HG02970 (cell line): ENCODE results near the gene CR1L.
"Not testable (repeated sequence)": the region's sequence is repeated elsewhere in the genome, so short reads cannot be mapped to it uniquely, and the experiment has no call there.

Experiments
- ATAC-seq: cut with Tn5 transposase; IDR thresholded peaks from one replicate; pipeline ENCODE4 v1.9.1; 2021; ENCODE audit warnings: mild to moderate bottlenecking, moderate library complexity, moderate number of reproducible peaks; ENCODE audit not compliant: unreplicated experiment, low FRiP score

The CR1L gene

GRCh38 chr1:207644852-207645634 lies at the start of gene CR1L:
Gene CR1L, plus strand, starts transcription at chr1:207645133. Its CDS starts 101 bp downstream, at chr1:207645234.
- peak; percentile 87 for ATAC-seq

GRCh38 chr1:207603777-207604176 lies 41.2 kb upstream of the CR1L start:
- ATAC-seq: no peak

GRCh38 chr1:207605444-207606361 lies 39.2 kb upstream of the CR1L start:
- no peak for ATAC-seq

- ATAC-seq: no peak
Observed at GRCh38 chr1:207606362-207606755, 38.6 kb upstream of the CR1L start.

GRCh38 chr1:207612762-207613161 lies 32.2 kb upstream of the CR1L start:
- ATAC-seq: no peak

- peak; percentile 80 for ATAC-seq
Observed at GRCh38 chr1:207619871-207620542, 24.9 kb upstream of the CR1L start.

GRCh38 chr1:207620543-207620893 lies 24.4 kb upstream of the CR1L start:
- no peak for ATAC-seq

GRCh38 chr1:207625504-207626071 lies 19.3 kb upstream of the CR1L start:
- not testable (repeated sequence) for ATAC-seq

GRCh38 chr1:207626972-207627337 lies 18.0 kb upstream of the CR1L start:
- no peak for ATAC-seq

- no peak for ATAC-seq
Observed at GRCh38 chr1:207627496-207627895, 17.4 kb upstream of the CR1L start.

GRCh38 chr1:207628776-207629175 lies 16.2 kb upstream of the CR1L start:
- ATAC-seq: no peak

GRCh38 chr1:207631137-207631536 lies 13.8 kb upstream of the CR1L start:
- ATAC-seq: no peak

GRCh38 chr1:207633226-207633625 lies 11.7 kb upstream of the CR1L start:
- ATAC-seq: no peak

- not testable (repeated sequence) for ATAC-seq
Observed at GRCh38 chr1:207633699-207634289, 11.1 kb upstream of the CR1L start.

- ATAC-seq: not testable (repeated sequence)
Observed at GRCh38 chr1:207634293-207634692, 10.6 kb upstream of the CR1L start.

GRCh38 chr1:207635569-207636186 lies 9.3 kb upstream of the CR1L start:
- ATAC-seq: not testable (repeated sequence)

- ATAC-seq: not testable (repeated sequence)
Observed at GRCh38 chr1:207638487-207639145, 6.3 kb upstream of the CR1L start.

- ATAC-seq: not testable (repeated sequence)
Observed at GRCh38 chr1:207639362-207639761, 5.6 kb upstream of the CR1L start.

- no peak for ATAC-seq
Observed at GRCh38 chr1:207644166-207644851, 624 bp upstream of the CR1L start.
